PFSK-1 (cell line): ENCODE measurements around the gene C19orf38.

Experiments
- FOXP2 ChIP-seq: optimal IDR thresholded peaks from 2 replicates; pipeline ENCODE3; 2011; ENCODE audit warnings: borderline replicate concordance, control low read depth, inconsistent platforms; ENCODE audit not compliant: insufficient read depth; ENCODE audit errors: extremely low read length, extremely low read depth
- POLR2AphosphoS5 ChIP-seq: IDR thresholded peaks from 2 replicates; pipeline ENCODE4 v1.6.1; 2012; ENCODE audit warnings: low read depth, mild to moderate bottlenecking, control low read depth, low read length, moderate library complexity
- SIN3A ChIP-seq: IDR thresholded peaks from 2 replicates; pipeline ENCODE4 v1.6.1; 2012; ENCODE audit warnings: mild to moderate bottlenecking, low read length, moderate library complexity, borderline replicate concordance; ENCODE audit not compliant: insufficient read depth
- TAF1 ChIP-seq: IDR thresholded peaks from 2 replicates; pipeline ENCODE4 v1.6.1; 2012; ENCODE audit warnings: low read length, control low read depth, borderline replicate concordance; ENCODE audit not compliant: insufficient read depth
- TF ChIP-seq, protein P1 (sequence below), 2 experiments: IDR thresholded peaks; 2 replicates each; pipeline versions ENCODE4 v1.6.1 to v1.8.0; 2011 to 2012; ENCODE audit warnings: low read depth in 2 of 2, low read length in 2 of 2, control low read depth in 1 of 2, inconsistent platforms in 1 of 2, mild to moderate bottlenecking in 1 of 2, moderate library complexity in 1 of 2; ENCODE audit not compliant: insufficient read depth in 1 of 2

The C19orf38 gene

DNA sequence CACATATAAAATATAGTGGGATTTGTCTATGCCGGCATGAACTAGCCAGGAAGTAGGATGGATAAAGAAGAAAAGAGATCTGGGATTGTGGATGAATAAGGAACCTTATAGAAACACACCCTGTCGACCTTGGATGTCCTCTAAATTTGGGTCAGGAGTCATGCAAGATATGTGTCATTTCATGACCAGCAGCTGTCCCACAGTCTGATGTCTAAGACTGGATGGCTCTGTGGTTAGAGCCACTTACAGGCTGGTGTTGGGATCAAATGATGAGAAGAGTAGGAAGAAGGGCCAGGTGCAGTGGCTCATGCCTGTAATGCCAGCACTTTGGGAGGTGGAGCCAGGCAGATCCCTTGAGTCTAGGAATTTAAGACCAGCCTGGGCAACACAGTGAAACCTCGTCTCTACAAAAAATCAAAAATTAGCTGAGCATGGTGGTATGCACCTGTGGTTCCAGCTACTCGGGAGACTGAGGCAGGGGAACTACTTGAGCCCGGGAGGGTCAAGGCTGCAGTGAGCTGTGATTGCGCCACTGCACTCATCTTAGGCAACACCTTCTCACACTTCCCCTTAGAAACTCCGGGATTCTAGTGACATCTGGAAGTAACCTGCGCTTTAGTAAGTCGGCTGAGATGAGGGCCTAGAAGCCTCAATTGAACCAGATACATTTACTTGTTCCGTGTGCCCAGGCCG, 43.0 kb upstream of the C19orf38 start:
- TF ChIP-seq SIN3A (no peak), TAF1 (no peak), POLR2AphosphoS5 (no peak), FOXP2 (no peak)
- TF ChIP-seq, protein P1, sequence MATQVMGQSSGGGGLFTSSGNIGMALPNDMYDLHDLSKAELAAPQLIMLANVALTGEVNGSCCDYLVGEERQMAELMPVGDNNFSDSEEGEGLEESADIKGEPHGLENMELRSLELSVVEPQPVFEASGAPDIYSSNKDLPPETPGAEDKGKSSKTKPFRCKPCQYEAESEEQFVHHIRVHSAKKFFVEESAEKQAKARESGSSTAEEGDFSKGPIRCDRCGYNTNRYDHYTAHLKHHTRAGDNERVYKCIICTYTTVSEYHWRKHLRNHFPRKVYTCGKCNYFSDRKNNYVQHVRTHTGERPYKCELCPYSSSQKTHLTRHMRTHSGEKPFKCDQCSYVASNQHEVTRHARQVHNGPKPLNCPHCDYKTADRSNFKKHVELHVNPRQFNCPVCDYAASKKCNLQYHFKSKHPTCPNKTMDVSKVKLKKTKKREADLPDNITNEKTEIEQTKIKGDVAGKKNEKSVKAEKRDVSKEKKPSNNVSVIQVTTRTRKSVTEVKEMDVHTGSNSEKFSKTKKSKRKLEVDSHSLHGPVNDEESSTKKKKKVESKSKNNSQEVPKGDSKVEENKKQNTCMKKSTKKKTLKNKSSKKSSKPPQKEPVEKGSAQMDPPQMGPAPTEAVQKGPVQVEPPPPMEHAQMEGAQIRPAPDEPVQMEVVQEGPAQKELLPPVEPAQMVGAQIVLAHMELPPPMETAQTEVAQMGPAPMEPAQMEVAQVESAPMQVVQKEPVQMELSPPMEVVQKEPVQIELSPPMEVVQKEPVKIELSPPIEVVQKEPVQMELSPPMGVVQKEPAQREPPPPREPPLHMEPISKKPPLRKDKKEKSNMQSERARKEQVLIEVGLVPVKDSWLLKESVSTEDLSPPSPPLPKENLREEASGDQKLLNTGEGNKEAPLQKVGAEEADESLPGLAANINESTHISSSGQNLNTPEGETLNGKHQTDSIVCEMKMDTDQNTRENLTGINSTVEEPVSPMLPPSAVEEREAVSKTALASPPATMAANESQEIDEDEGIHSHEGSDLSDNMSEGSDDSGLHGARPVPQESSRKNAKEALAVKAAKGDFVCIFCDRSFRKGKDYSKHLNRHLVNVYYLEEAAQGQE (IDR thresholded peaks at IDR 0.05; ENCODE audit: insufficient read depth in 1 of 2, low read depth in 2 of 2, low read length in 2 of 2), result no peak

DNA sequence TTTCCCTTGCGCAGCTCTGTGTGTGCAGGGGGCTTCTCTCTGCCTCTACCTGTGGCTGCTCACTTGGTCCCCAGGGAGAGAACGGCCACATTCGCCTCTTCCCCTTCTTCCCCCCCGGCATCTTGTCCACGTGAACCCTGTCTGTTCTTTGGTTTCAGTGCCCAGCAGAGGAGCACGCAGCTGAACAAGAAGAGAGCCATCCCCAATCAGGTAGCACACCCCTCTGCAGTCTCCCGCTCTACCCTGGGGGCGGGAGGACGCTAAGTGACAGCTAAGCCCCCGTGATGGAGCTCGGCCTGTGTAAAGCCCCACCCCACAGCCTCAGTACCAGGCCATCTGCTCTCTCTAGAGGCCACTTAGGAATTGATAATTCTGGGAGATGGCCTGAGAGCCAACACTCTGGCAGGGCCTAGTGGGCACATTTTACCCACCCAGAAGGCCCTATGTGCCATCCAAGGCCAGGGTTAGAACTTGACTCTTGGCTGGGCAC, 42.4 kb upstream of the C19orf38 start:
- TF ChIP-seq, protein P1 (IDR thresholded peaks at IDR 0.05; ENCODE audit: insufficient read depth in 1 of 2, low read depth in 2 of 2, low read length in 2 of 2), result no peak
- TF ChIP-seq POLR2AphosphoS5, result no peak
- TF ChIP-seq TAF1, result no peak
- no peak for TF ChIP-seq SIN3A

DNA sequence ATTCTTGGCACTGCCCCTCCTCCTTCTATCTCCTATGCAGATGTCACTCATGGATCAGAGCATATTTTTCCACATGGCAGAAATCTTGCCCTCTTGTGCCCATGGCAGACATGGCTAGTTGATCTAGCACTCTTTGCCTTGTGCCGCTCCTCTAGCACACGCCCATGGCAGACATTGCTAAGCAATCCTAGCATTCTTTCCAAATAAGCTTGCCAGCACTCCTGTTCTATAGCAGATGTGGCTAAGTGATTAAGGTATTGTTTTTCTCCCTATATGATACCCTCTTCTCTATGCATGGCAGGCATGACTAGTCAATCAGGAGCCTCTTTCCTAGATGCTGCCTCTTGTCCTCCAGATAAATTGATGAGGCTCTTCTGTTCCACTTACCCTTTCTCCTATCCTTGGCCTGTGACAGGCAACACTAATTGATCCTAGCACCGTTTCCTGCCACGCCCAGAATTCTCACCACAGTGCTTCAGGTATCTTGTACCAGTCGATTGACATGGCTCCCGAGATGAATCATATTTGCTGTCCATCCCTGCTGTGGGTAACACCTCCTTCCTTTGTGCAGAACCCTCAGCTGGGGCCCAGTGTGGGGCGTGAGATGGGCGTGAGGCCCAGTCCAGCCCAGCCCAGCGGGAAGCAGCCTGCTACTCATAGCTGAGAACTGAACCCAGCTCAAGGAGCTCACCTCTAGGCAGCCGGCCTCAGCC, 39.1 kb upstream of the C19orf38 start:
- TF ChIP-seq, protein P1 (IDR thresholded peaks at IDR 0.05; ENCODE audit: insufficient read depth in 1 of 2, low read depth in 2 of 2, low read length in 2 of 2), result no peak

DNA sequence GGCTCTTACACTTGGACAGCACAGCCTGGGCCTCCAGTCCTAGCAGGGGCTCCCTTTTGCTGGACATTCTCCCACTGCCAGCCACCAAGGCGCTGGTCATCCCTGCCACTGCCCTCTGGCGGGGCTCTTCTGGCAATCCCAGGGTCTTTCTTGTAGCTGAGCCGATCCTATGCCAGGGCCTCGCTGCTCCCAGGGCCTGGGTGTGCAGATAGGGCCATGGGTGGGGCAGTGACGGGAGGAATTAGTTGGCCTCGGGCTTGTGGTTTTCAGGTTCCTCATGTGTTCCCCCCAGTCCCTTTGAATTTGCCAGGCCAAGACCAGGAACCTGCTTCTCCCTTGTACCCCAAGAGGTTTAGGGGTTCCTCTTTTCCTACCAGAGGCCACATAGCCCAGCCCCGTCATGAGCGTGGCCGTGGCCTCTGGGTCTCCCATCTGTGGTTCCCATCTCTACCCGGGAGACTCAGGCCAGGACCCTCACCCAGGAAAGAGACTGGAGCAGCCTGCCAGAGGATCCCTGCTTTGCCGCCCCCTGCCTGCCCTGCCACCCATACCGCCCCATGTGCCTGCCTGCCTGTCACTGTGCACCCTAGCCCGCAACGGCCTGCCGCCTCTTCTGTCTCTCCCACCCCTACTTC, 38.4 kb upstream of the C19orf38 start:
- TF ChIP-seq POLR2AphosphoS5 (no peak), FOXP2 (no peak), SIN3A (no peak), TAF1 (no peak)
- TF ChIP-seq, protein P1 (IDR thresholded peaks at IDR 0.05; ENCODE audit: insufficient read depth in 1 of 2, low read depth in 2 of 2, low read length in 2 of 2), result no peak
